OCI-LY7 (cell line): Measurements from ENCODE around the gene DGLUCY. TPM values are rescaled to one million over a fixed set of nuclear protein-coding genes. Genes with fewer than 3 reads are reported as not detected.

ENCODE experiments used
- BruUV-seq: library from RNA; stranded (reverse); fragments of 400-500 nt; replicated peaks from 2 replicates; lab custom pipeline; 2021; lab: Mats Ljungman, UMichigan
- CTCF ChIA-PET: fragments of 300-600 bp; sonication (Branson Sonifier 250); formaldehyde crosslinking; loops from one replicate; lab custom pipeline; 2022; ENCODE audit warnings: antibody characterized with exemption; ENCODE audit not compliant: unreplicated experiment; lab: Charles Lee
- POLR2A ChIA-PET: fragments of 300-600 bp; sonication (Branson Sonifier 250); formaldehyde crosslinking; loops from one replicate; lab custom pipeline; 2022; ENCODE audit warnings: antibody characterized with exemption; lab: Charles Lee
- DNase-seq: peaks from one replicate; pipeline ENCODE4 v3.0.0-alpha.2; 2015; ENCODE audit warnings: low spot score
- H2AFZ ChIP-seq: fragments of 200-600 bp; sonication (generic), shearing (Covaris generic); 2 replicates; pipeline ENCODE4 v1.6.1; 2014; ENCODE audit warnings: mild to moderate bottlenecking, antibody characterized with exemption, low read length, moderate library complexity
- H3K27ac ChIP-seq: fragments of 200-600 bp; sonication (generic); 2 replicates; pipeline ENCODE4 v1.5.1; 2014; ENCODE audit warnings: mixed run types, low read depth, mild to moderate bottlenecking, moderate library complexity, low read length, inconsistent platforms; ENCODE audit not compliant: poor library complexity, severe bottlenecking
- H3K36me3 ChIP-seq: fragments of 200-600 bp; sonication (generic); 2 replicates; pipeline ENCODE4 v1.6.1; 2014; ENCODE audit warnings: mild to moderate bottlenecking, antibody characterized with exemption, low read length, moderate library complexity, mixed read lengths; ENCODE audit not compliant: insufficient read depth
- H3K4me1 ChIP-seq: fragments of 200-600 bp; sonication (generic); 2 replicates; pipeline ENCODE4 v1.5.1; 2014; ENCODE audit warnings: mild to moderate bottlenecking, low read length; ENCODE audit not compliant: insufficient read depth, poor library complexity, severe bottlenecking
- H3K4me2 ChIP-seq: fragments of 200-600 bp; sonication (generic); 2 replicates; pipeline ENCODE4 v1.6.1; 2014; ENCODE audit warnings: mild to moderate bottlenecking, low read length
- H3K4me3 ChIP-seq: fragments of 200-600 bp; sonication (generic); 2 replicates; pipeline ENCODE4 v1.5.1; 2014; ENCODE audit warnings: mild to moderate bottlenecking, low read depth, low read length; ENCODE audit not compliant: poor library complexity, severe bottlenecking
- H3K79me2 ChIP-seq: fragments of 200-600 bp; sonication (generic); 2 replicates; pipeline ENCODE4 v1.6.1; 2016; ENCODE audit warnings: low read depth, mild to moderate bottlenecking, low read length, moderate library complexity, mixed read lengths; ENCODE audit not compliant: insufficient read depth
- H3K9me2 ChIP-seq: fragments of 200-600 bp; sonication (generic); 2 replicates; pipeline ENCODE4 v1.6.1; 2016; ENCODE audit warnings: mild to moderate bottlenecking, low read length, mixed read lengths; ENCODE audit not compliant: insufficient read depth
- H3K9me3 ChIP-seq: fragments of 200-600 bp; sonication (generic); 2 replicates; pipeline ENCODE4 v1.6.1; 2014; ENCODE audit warnings: mild to moderate bottlenecking, mixed run types, low read length, mixed read lengths
- H4K20me1 ChIP-seq: fragments of 200-600 bp; sonication (generic); 2 replicates; pipeline ENCODE4 v1.6.1; 2014; ENCODE audit warnings: mild to moderate bottlenecking, antibody characterized with exemption, low read length, moderate library complexity, mixed read lengths; ENCODE audit not compliant: insufficient read depth
- CTCF ChIP-seq: fragments of 200-600 bp; sonication (generic); conservative IDR thresholded peaks from 2 replicates; pipeline ENCODE4 v1.5.1; 2014; ENCODE audit warnings: mild to moderate bottlenecking, antibody characterized with exemption, low read length, moderate library complexity, mixed read lengths
- EZH2phosphoT487 ChIP-seq: fragments of 200-600 bp; sonication (generic); IDR thresholded peaks from 2 replicates; pipeline ENCODE4 v1.6.1; 2018; ENCODE audit warnings: low read depth, borderline replicate concordance, mild to moderate bottlenecking, mixed run types, antibody characterized with exemption, low read length, moderate library complexity, mixed read lengths
- intact Hi-C: fragments of 100-400 bp; cut with micrococcal nuclease; formaldehyde crosslinking; loops from one replicate; pipeline ENCODE4 v1.10.0; 2022; ENCODE audit not compliant: unreplicated experiment
- total RNA-seq, 2 experiments: library from RNA; depleted of rRNA in 1 of 2; stranded (reverse); fragments of >200 nt in 1 of 2; shearing (Covaris generic) in 1 of 2; gene quantifications; 2 replicates each; pipeline ENCODE4 v1.2.3, GENCODE V29; 2014 to 2022

DGLUCY gene
- total RNA-seq, 2 experiments from 2014 or later, result 37.6 to 56.8 TPM

GRCh38 chr14:91175291-91176201 is 61.7 kb downstream of the DGLUCY start:
- intact Hi-C loops, result no loop called here
- POLR2A ChIA-PET, result no interaction called here

GRCh38 chr14:91177073-91178034 is 63.5 kb downstream of the DGLUCY start:
- no peaks in the 10 kb centered on the region for H3K79me2 ChIP-seq
- no peaks in the 10 kb centered on the region for H3K9me2 ChIP-seq
- H3K27ac ChIP-seq, result peak overlapping the region; percentile 42
- H3K36me3 ChIP-seq, result peaks cover 44% of the 10 kb centered on the region
- no TSS peak for BruUV-seq
- intact Hi-C loops, result loop anchor here (1.0 kb wide), 2 partner anchors 109 to 241 kb away; no protein-coding TSS in a partner anchor
- peak; percentile 82 for DNase-seq
- no peaks in the 10 kb centered on the region for H4K20me1 ChIP-seq
- no peak overlapping the region for H3K4me3 ChIP-seq
- TF ChIP-seq CTCF, result peak; percentile 98
- no peak for TF ChIP-seq EZH2phosphoT487
- CTCF ChIA-PET, result interaction anchor here (0.6 to 2.0 kb wide), 4 partner anchors 16 to 241 kb away, joined by 3 to 9 read pairs (median 4); partner anchors contain the start of gene CCDC88C
- H3K4me2 ChIP-seq, result no peak overlapping the region
- H2AFZ ChIP-seq, result peak overlapping the region; percentile 12; the same call in 1 of the 2 replicates
- POLR2A ChIA-PET, result interaction anchor here (0.8 to 2.2 kb wide), 3 partner anchors 100 to 110 kb away, joined by 3 to 6 read pairs (median 3); no protein-coding TSS in a partner anchor
- H3K4me1 ChIP-seq, result peaks cover 10% of the 10 kb centered on the region
- no peaks in the 10 kb centered on the region for H3K9me3 ChIP-seq

More at GRCh38 chr14:91175291-91176201, 61.7 kb downstream of the DGLUCY start:
- Histone ChIP-seq H3K79me2 (no peaks in the 10 kb centered on the region), H3K9me3 (no peaks in the 10 kb centered on the region), H3K9me2 (no peaks in the 10 kb centered on the region), H3K4me3 (no peak overlapping the region), H3K4me1 (peaks cover 10% of the 10 kb centered on the region), H4K20me1 (no peaks in the 10 kb centered on the region), H3K4me2 (no peak overlapping the region), H3K36me3 (peaks cover 43% of the 10 kb centered on the region), H2AFZ (no peak overlapping the region), H3K27ac (no peak overlapping the region)
- DNase-seq, result no peak
- CTCF ChIA-PET, result no interaction called here
- TF ChIP-seq CTCF (no peak), EZH2phosphoT487 (no peak)
- BruUV-seq, result no TSS peak
